Smooth muscle cell of the coronary artery (primary cell): ENCODE results near the gene PLEKHS1. TPM values are rescaled to one million over a fixed set of nuclear protein-coding genes. Genes with fewer than 3 reads are reported as not detected.

Experiments used
- total RNA-seq: library from RNA; depleted of rRNA; stranded (reverse); fragments of >200 nt; gene quantifications from 2 replicates; pipeline ENCODE4 v1.2.3, GENCODE V29; 2014; ENCODE audit warnings: low replicate concordance

Gene PLEKHS1
- total RNA-seq = not detected in 2 replicates

DNA sequence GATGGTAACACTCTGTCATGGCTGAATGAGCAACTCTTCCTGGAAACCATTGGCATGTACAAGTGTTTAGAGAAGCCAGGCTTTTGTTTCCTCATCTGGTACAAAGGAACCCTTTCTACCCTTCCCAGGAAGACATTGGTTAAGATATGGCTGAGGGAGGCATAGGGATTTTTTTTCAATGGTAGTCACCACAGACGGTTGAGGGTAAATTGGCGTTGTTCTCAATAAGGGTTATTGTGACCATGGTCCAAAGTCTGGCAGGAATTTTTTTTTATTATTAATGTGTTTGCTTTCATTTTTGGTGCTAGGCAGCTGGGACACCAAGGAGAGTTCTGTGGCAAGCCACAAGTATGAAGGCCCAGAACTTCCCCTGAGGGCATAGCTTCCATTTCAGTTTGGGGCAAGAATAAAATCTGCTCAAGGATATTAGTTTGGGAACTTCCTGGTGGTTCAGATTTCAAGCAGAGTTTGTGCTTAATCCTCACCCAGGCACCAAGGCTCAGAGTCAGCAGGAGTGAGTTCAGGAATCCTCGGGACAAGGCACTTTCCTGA lies at the start of gene PLEKHS1:
PLEKHS1 (plus strand) TSS at position 502 of the 552 bp plus-strand sequence. CDS start 3,596 bp downstream, outside the sequence.

Other genes starting within 250 kb of the PLEKHS1 start
- gene HABP2, start 198.6 kb upstream of the PLEKHS1 start, total RNA-seq = not detected in 2 replicates
- under 0.01 TPM in 1 of 2 replicates, not detected in the other for gene NRAP, start 87.6 kb upstream of the PLEKHS1 start, total RNA-seq
- gene CASP7, start 71.8 kb upstream of the PLEKHS1 start, total RNA-seq = 27.1 and 37.3 TPM in 2 replicates
- 2.3 and 4.3 TPM in 2 replicates for gene DCLRE1A, start 102.4 kb downstream of the PLEKHS1 start, total RNA-seq
- gene NHLRC2, start 103.0 kb downstream of the PLEKHS1 start, total RNA-seq = 2.6 and 6.9 TPM in 2 replicates